Dedifferentiated amniotic fluid mesenchymal stem cell (primary cell): ENCODE results near the gene MCFD2.

Source experiments
- DNase-seq: peaks from one replicate; pipeline ENCODE4 v3.0.0-alpha.2; 2016; ENCODE audit errors: extremely low spot score

Gene MCFD2

DNA sequence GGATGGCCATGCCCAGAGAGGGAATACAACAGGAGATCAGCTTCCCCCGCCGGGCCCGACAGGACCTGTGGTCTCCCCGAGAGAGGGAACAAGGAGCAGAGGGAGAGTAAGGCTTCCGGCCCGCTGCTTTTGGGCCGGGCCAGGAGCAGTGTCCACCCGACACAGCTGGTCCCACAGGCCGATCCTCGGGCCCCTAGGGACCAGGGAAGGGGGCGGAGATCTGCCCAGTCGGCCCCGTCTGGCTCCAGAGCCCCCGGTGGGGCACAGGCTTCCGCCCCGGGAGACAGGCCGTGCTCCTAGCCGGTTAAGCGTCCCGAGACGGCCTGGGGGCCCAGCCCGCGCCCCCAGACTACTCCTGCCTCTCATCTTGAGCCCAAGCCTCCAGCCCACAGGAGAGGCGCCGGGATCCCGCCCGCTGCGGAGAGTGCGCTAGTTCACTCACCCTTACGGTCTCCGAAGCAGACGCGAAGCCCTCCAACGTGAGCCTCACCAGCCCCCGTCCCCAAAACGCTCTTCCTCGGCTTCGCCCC, at the start of gene MCFD2:
MCFD2 (minus strand) TSS at position 526 of the 530 bp plus-strand sequence. CDS start 6,635 bp downstream, outside the sequence.
- no peak for DNase-seq

DNA sequence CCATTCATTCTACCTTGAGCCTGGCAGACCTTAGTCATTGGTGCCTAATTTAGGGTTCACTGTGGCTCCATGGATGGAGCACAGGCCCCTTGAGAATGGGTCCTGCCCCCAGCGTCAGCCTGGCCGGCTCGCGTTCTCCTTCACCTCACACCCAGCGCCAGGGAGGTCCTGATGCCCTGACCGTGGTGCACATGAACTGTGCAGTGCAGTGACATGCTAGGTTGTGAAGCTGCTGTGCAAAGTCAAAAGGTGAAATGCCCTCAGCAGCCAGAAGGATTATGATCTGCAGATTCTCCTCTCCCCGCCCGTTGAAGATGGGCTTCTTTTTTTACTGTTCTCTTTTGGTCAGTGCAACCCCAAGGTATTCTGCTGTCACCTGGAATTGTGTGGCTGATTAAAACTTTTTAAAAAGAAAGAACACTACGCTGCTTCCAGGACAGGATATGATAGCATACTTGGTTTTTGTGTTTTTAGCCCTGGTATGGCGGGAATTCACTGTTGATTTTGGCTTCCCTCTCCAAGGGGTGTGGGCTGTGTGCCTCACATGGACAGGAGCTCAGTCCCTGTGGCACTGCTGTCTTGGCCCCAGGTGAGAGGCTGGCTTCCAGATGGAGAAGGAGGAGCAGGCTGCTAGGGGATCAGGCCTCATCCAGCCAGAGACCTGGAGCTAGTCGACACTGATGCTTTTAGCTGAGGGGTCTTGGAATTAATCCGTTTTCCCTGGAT, 49.4 kb upstream of the MCFD2 start:
- DNase-seq = no peak

DNA sequence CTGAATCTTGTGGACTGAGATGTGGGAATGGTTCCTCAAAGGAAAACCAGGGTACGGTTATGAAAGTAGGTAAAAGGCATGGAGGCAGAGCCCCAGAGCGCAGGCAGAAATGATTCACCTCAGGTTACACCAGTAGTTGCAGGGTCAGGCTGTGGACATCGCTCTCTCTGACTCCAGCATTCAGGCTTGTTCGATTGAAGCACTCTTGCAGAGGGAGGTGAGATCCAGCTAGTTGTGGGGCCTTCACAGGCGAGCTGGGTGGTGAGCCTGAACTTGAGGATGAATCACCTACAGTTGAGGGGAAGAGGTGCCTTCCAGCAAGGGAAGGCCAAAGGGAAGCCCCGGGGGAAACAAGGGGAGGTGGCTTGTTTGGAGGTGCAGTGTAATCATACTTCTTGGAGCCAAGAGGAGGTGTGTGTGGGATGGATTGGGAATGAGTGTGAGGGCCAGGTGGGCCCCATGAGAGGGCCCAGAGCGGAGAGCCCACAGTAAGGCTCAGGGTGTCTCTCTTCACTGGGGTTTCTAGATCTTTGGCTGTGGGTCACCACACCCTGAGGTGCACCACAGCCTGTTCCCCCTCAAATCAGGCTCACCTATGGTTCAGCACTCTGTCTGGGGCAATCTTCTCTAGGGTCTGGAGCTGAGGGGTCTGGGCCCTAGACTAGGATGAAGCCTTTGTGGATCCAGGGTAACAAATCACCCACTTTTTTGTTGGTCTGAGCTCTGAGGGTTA, 48.5 kb upstream of the MCFD2 start:
- DNase-seq = no peak

DNA sequence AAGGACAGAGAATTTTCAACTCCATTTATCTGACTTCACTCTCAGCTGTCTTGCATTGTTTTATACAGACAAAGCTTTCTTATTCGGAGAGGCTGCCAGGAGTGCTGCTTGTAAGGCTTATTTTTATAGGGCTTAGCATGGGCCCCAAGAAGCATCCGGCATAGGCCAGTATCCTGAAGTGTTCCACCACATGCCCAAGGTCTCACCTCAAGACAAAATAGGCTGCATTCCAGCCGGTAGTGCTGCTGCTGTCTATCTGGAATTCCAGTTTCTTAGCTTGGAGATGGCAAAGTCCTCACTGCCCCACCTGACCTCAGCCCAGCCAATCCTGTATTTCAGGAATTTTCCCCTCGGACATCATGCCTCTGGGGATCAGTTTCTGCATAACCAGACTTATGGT, 47.6 kb upstream of the MCFD2 start:
- DNase-seq = no peak

DNA sequence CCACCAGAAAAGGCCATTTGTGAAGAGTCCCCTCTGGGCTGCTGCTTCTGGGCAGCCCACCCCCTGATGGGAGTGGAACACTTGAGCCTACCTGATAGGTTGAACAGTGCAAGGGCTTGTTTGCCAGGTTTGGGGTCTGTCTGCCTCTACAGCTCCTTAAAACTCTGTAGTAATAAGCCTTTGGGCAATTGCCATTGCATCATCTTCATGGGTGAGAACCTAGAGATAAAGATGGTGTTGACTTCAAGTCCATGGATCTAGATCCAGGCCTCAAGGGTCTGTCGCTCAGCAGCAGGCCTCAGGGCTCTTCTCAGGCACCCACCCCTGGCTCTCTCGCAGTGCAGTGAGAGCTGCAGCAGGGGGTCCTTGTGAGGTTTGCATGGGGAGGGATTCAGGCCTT, 47.1 kb upstream of the MCFD2 start:
- DNase-seq = no peak

DNA sequence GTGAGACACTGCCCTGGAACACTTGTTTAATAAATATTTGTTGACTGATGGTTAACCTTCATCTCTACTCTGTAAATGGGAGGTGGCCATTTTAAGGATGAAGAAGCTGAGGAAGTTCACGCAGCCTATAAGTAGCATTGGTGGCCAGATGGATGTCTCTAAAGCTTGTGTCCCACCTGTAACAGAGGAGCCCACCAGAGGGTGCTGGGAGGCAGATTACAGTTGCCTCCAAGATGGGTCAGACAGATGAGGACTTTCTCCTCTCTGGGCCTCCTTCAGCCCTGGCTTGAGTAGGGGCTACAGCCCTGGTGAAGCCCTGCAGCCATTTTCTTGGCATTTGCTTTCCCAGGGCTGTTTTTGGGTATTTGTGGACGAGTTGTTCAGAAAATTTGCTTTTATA, 45.0 kb upstream of the MCFD2 start:
- no peak for DNase-seq

DNA sequence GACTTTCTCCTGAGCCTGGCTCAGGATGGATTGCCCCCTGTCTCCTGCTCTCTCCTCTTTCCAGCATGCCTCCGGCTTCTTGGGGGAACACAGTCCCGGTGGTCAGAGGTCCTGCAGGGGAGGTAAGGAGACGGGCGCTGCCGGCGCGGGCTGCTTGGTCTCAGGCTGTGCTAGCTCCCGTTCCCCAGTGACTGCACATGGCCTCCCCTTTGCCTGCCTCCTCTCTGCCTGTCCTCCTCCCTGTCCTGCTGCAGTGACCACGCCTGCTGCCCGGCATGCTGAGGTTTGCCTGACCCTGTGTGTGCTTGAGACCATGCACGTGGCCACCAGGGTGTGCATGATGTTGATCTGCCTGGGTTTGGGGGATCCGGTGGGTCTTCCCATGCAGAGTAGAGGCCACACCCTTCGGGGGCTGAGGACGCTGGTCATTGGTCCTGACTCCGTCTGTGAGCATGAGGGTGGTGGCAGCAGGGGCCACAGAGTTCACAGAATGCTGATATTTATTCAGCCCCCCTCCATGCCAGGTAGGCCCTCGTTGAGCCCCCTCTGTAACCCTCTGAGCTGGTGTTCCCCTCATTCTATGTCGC, 42.9 kb upstream of the MCFD2 start:
- DNase-seq = no peak

DNA sequence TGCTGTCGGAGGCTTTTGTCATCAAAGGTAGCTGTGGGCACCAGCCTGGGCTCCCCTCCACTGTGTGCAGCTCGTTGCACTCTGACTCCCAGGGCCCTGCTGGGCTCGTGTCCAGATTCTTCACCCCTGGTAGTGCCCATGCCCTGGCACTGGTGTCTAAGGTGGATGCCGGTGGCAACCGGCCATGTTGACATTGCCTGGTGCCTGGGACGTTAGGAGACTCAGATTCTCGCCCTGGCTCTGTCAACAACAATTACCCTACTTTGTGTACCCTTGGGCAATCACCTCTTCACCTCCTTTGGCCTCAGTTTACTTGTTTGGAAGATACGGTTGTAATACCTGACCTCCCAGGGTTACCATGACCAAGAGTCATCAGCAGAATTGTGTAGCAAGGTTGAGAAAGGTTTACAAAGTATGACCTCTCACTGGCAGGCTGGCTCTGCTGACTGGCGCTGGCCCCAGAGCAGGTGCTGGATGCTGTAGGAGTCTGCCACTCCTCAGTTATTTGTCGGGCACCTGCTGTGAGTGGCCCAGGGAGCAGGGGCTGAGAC, 41.5 kb upstream of the MCFD2 start:
- DNase-seq = no peak

DNA sequence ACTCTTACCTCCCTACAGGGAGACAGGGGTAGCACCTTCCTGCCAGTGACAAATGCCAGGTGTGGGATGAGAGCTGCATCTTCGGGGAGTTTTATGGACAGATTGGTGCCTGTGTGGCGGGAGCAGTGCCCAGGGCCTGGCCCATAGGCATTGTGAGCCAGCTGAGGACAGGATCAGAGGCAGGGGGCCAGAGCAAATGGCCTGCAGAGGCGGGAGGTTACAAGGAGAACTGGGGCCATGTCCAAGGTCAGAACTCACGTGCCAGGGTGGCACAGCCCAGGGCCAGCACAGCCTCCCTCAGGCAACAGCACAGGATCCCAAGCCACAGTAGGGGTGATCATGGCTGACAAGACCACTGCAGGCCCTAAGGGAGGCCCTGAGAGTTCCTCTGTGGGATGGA, 40.2 kb upstream of the MCFD2 start:
- no peak for DNase-seq

DNA sequence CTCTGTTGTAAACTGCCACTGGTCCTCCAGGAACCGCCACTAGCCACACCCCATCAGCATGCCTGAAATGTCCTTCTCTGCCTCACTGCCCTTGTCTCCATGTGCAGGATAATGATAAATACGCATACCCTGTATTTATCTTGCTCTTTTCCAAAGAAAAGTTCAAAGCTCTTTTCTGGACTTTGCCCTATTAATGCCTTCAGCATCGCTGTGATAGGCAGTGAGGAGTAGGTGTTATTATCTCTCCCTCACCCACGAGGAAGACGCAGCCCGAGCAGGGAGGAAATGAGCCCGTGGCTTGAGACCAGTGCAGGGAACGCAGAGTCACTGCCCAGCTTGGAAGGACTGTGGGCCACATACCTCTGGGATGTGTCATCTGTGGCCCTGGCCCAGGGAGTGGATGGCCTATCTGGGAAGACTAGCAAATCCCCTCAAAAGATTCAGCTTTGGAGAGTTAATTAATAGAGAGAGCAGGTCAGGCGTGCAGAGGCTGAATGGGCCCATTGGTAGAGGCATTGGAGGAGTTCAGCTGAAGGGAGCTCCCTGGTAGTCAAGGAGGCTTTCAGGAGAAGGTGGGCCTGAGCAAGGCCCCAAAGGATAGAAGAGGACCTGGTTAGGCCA, 39.5 kb upstream of the MCFD2 start:
- DNase-seq = peak; percentile 70

DNA sequence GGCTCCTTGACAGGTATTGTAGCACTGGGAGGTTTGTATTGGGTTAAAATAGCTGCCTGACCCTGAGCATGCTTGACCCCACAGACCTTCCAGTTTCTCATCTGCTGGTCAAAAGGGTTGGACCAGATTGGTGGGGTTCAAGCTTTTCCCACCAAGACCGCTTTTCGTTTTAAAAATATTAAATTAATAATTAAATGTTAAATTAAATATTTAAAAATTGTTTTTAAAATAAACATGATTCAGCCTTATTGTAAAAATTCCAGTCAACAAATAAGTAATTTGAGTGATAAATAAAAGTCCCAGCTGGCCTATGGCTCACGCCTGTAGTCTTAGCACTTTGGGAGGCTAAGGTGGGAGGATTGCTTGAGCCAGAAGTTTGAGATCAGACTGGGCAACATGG, 36.6 kb upstream of the MCFD2 start:
- no peak for DNase-seq

DNA sequence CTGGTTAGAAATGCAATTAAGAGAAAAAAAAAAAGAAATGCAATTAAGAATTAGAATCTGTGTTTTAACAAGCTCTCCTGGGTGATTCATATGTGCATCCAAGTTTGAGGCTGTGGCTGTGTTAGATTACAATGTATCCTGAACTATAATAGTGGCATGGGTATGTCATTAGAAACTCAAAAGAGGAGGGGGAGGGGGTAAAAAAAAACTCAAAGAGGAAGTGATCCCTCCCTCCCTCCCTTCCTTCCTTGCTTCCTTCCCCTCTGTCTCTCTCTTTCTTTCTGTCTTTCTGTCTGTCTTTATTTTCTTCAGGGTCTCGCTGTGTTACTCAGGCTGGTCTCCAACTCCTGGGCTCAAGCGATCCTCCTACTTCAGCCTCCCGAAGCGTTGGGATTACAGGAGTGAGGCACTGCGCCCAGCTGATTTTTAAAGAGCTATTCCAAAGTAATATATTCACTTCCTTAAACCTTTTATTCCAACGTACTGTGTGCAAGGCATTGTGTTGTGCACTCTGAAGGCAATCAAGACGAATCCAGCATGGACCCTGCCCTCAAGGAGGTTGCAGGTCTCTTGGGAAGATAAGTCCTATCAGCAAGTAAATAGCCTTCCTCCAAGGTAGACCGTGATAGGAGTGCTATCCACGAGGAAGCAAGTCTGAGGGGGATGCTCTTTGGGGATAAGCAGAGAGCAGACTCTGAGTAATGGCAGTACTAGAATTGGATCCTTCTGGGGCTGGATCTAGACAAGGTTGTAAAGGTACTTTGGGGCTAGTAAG, 35.9 kb upstream of the MCFD2 start:
- no peak for DNase-seq

DNA sequence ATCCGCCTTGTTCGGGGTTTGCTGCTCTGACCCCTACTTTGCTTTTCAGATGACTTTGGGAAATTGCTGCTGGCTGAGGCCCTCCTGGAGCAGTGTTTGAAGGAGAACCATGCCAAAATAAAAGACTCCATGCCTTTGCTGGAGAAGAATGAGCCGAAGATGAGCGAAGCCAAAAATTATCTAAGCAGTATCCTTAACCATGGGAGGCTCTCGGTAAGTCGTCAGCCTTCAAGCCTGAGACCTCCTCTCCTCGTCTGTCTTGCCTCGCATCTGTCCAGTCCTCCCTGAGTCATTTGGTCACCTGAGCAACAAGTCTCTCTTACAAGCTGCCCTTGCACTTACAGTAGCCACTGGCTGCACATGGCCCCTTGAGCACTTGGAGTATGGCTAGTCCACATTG, 34.7 kb upstream of the MCFD2 start:
- no peak for DNase-seq

DNA sequence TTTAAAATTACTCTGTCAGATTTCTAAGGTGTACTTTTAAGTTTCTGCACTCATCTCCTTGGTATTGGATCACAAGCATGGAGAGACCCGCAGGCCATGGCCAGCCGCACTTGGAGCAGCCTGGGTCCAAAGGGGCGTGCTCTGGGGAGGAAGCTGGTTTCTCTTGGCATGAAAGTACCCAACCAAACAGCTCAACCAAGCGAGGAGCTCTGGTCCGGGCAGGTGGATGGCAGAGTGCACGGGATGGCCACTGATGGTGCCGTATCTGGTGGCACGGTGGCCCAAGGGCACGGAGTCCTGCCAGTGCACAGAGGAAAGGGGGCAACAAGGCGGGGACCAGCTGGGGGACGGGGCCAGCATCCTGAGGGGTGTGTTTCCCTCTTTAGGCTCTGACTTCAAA, 32.2 kb upstream of the MCFD2 start:
- DNase-seq = no peak

DNA sequence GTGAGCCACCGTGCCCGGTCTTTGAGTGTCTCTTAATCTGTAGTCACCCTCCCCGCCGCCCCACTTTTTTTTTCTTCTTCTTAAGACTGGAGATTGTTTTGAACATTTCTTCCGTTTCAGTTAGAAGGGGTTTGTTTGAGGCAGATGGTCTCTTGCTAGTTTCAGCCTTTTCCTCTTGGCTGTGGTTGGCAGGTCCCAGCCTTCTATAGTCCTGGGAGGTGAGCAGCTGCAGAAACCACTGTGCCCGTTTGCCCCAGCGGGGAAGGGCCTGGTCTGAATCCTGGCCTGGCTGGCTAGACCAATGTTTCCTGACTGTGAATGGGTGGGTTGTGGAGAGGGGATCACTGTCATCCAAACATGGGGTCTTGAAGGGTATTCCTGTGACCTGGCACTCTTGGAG, 30.1 kb upstream of the MCFD2 start:
- DNase-seq = no peak

DNA sequence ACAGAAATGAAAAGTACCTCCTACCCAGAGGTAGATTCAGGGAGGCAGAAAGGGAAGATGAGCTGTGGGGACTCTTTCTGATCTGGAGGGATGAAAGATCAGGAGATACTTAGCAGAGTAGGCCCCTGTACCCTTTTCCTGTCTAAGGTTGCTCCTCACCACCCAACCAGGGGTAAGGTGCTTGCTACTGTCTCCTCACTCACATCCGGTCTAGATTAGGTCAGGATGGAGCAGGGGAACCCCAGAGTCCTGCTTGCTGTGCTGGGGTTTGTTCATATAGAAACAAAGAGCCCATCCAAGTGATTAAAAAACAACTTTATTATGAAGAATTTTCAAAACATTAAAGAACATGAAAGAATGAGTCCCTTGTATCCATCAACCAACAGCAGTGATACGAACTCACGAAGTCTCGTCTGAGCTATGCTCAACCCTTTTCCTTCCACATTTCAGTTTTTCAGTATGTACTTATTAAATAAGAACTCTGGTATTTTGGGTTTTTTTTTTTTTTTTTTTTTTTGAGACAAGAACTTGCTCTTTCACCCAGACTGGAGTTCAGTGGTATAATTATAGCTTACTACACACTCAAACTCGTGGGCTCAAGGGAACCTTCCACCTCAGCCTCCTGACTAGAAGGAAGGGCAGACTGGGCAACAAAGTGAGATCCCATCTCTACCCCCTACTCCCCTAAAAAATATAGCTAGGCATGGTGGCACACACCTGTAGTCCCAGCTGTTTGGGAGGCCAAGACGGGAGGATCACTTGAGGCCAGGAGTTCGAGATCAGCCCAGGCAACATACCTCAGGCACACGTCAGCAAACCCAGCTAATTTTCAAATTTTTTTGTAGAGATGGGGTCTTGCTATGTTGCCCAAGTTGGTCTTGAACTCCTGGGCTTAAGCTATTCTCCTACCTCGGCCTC, 28.5 kb upstream of the MCFD2 start:
- no peak for DNase-seq

DNA sequence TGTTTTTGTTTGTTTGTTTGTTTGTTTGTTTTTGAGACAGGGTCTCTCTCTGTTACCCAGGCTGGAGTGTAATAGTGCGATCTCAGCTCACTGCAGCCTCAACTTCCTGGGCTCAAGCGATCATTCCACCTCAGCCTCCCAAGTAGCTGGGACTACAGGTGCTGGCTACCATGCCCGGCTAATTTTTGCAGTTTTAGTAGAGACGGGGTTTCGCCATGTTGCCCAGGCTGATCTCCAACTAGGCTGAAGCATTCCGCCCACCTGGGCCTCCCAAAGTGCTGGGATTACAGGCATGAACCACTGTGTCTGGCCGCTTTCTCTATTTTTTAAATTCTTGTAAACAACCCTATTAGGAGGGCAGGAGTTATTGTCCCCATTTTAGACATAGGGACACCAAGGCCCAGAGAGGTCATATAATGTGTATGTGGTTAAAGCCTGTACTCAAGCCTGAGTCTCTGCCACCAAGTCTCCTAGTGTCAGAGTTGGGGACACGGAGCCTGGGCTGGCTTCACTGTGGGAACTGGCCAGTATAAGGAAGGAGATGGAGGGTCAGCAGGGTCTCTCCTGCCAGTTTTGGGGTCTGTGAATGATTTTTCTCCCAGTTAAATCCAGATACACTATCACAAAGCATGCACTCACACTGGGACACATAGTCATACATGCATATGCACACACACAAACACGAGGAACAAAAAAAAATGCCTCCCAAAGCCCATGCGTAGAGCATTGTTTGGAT, 27.5 kb upstream of the MCFD2 start:
- no peak for DNase-seq

DNA sequence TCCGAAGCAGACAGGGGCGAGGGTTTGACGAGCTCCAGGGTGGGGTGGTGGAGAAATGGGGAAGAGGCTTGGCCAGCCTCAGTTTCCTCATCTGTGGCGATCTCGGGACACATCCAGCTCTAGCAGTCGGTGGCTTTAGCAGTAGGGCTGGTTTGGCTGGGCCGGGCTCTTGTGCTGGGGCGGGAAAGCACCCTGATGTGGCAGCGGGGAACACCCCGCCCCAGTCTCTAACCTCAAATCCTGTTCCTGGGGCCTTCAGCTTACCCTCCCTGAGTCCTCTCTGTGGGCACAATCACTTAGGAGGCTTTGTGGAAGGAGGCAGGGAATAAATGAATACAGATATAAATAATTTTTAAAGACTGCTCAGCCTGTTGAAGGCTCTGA, 26.5 kb upstream of the MCFD2 start:
- DNase-seq = no peak

DNA sequence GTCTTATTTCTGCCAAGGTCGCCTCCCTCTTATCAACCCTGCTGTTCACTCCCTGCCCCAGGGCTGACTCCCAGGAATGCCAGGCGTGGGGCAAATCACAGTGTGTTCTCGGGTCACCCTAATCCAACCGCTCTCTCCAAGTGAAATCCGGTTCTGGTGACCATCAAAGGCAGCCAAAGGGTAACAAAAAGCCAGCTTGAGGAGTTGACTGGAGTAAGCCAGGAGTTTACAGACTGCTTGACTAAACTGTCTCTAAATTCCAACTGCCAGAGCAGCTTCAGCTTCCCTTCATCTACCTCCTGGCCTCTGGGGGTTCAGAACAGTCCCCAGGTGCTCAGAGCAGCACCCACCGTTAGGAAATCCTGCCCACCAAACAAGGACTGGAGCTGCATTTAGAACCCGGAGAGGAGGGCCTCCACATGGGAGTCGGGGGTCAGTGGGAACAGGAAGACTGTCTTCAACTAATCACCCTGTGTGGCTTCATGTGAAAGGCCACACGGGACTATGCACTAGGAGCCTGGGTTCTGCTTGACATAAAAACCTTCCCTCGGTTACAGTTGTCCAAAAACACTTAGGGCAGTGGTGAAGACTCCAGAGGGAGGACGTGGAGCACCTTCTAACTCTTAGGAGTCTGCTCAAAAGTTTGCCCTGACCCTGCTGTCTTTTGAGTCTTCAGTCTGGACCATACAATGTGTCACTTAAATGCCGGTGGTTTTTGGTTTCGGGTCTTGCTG, 24.2 kb upstream of the MCFD2 start:
- DNase-seq = no peak
